BLaER1 treated with 17β-estradiol and CSF1 and Interleukin-3, amounts not matched to agents 10 nM and 100 nM (cell line): Measurements from ENCODE around the gene CCR5.

ENCODE experiments used
- H3K27ac ChIP-seq, 11 experiments: shearing (Covaris generic); formaldehyde crosslinking; 2 replicates each; pipeline ENCODE4 v1.8.1; 2022
- H3K27me3 ChIP-seq, 11 experiments: shearing (Covaris generic); formaldehyde crosslinking; 2 replicates each; pipeline ENCODE4 v1.8.1; 2022
- H3K36me3 ChIP-seq, 11 experiments: shearing (Covaris generic); formaldehyde crosslinking; 2 replicates each; pipeline ENCODE4 v1.8.1; 2022
- H3K4me1 ChIP-seq, 10 experiments: shearing (Covaris generic); formaldehyde crosslinking; 2 replicates each; pipeline ENCODE4 v1.8.1; 2022
- H3K4me2 ChIP-seq, 11 experiments: shearing (Covaris generic); formaldehyde crosslinking; 2 replicates each; pipeline ENCODE4 v1.8.1; 2022
- H3K4me3 ChIP-seq, 10 experiments: shearing (Covaris generic); formaldehyde crosslinking; 2 replicates each; pipeline ENCODE4 v1.8.1; 2022
- H3K9ac ChIP-seq, 11 experiments: shearing (Covaris generic); formaldehyde crosslinking; 2 replicates each; pipeline ENCODE4 v1.8.1; 2022
- H3K9me3 ChIP-seq, 11 experiments: shearing (Covaris generic); formaldehyde crosslinking; replicated peaks in 1 of 11; 2 replicates each; pipeline ENCODE4 v1.8.1; 2022
- H4K20me1 ChIP-seq, 11 experiments: shearing (Covaris generic); formaldehyde crosslinking; 2 replicates each; pipeline ENCODE4 v1.8.1; 2022
- Cebpa-rat ChIP-seq, 11 experiments: shearing (Covaris generic); IDR thresholded peaks; 2 replicates each; pipeline ENCODE4 v1.8.1; 2022

Gene CCR5

GRCh38 chr3:46371519-46372340, 984 bp downstream of the CCR5 start:
- no peaks in the 10 kb centered on the region for H3K9me3 ChIP-seq
- peak overlapping the region in 5 of 11 experiments; percentile 59 to 96 (median 85); a peak in 10 of 22 replicates for H3K4me2 ChIP-seq
- peaks cover 0 to 40% (median 0%) of the 10 kb centered on the region in 11 experiments; a peak in 4 of 22 replicates for H4K20me1 ChIP-seq
- H3K27ac ChIP-seq = peak overlapping the region in 6 of 11 experiments; percentile 22 to 89 (median 79); a peak in 11 of 22 replicates
- H3K4me3 ChIP-seq = peak overlapping the region in 5 of 10 experiments; percentile 36 to 72 (median 64); a peak in 9 of 20 replicates
- TF ChIP-seq Cebpa-rat (IDR thresholded peaks at IDR 0.05) = no peak
- no peaks in the 10 kb centered on the region for H3K27me3 ChIP-seq
- peak overlapping the region in 6 of 11 experiments; percentile 28 to 94 (median 79); a peak in 11 of 22 replicates for H3K9ac ChIP-seq
- H3K4me1 ChIP-seq = peaks cover 12 to 96% (median 41%) of the 10 kb centered on the region in 10 experiments
- H3K36me3 ChIP-seq = peaks cover 0 to 54% (median 0%) of the 10 kb centered on the region in 11 experiments; a peak in 6 of 22 replicates

GRCh38 chr3:46372492-46373359, 2.0 kb downstream of the CCR5 start:
- H4K20me1 ChIP-seq = peaks cover 0 to 44% (median 0%) of the 10 kb centered on the region in 11 experiments; a peak in 4 of 22 replicates
- H3K4me3 ChIP-seq = peak overlapping the region in 4 of 10 experiments; percentile 63 to 72 (median 68); a peak in 7 of 20 replicates
- peaks cover 12 to 95% (median 39%) of the 10 kb centered on the region in 10 experiments for H3K4me1 ChIP-seq
- H3K36me3 ChIP-seq = peaks cover 0 to 52% (median 0%) of the 10 kb centered on the region in 11 experiments; a peak in 6 of 22 replicates
- H3K27me3 ChIP-seq = no peaks in the 10 kb centered on the region
- peak overlapping the region in 5 of 11 experiments; percentile 59 to 96 (median 85); a peak in 10 of 22 replicates for H3K4me2 ChIP-seq
- peak overlapping the region in 4 of 11 experiments; percentile 72 to 89 (median 79); a peak in 6 of 22 replicates for H3K27ac ChIP-seq
- no peak for TF ChIP-seq Cebpa-rat (IDR thresholded peaks at IDR 0.05)
- H3K9ac ChIP-seq = peak overlapping the region in 4 of 11 experiments; percentile 73 to 94 (median 89); a peak in 6 of 22 replicates
- H3K9me3 ChIP-seq = no peaks in the 10 kb centered on the region

GRCh38 chr3:46374755-46375154, 4.0 kb downstream of the CCR5 start:
- Histone ChIP-seq H3K4me1 (peaks cover 12 to 83% (median 29%) of the 10 kb centered on the region in 10 experiments), H3K9ac (peak overlapping the region in 2 of 11 experiments; percentile 62 to 94; a peak in 3 of 22 replicates), H4K20me1 (peaks cover 0 to 44% (median 0%) of the 10 kb centered on the region in 11 experiments; a peak in 4 of 22 replicates), H3K4me2 (peak overlapping the region in 5 of 11 experiments; percentile 7 to 96 (median 85); a peak in 9 of 22 replicates), H3K36me3 (peaks cover 0 to 47% (median 0%) of the 10 kb centered on the region in 11 experiments; a peak in 6 of 22 replicates), H3K27ac (no peak overlapping the region), H3K4me3 (peak overlapping the region in 3 of 10 experiments; percentile 7 to 71 (median 63); a peak in 5 of 20 replicates), H3K27me3 (no peaks in the 10 kb centered on the region), H3K9me3 (no peaks in the 10 kb centered on the region)
- no peak for TF ChIP-seq Cebpa-rat (IDR thresholded peaks at IDR 0.05)

- Histone ChIP-seq H3K4me1 (peaks cover 12 to 83% (median 27%) of the 10 kb centered on the region in 10 experiments), H3K4me3 (peak overlapping the region in 3 of 10 experiments; percentile 7 to 71 (median 63); a peak in 5 of 20 replicates), H3K27me3 (no peaks in the 10 kb centered on the region), H3K36me3 (peaks cover 0 to 47% (median 0%) of the 10 kb centered on the region in 11 experiments; a peak in 6 of 22 replicates), H3K9me3 (no peaks in the 10 kb centered on the region), H3K27ac (no peak overlapping the region), H3K9ac (peak overlapping the region in 3 of 11 experiments; percentile 10 to 94 (median 26); a peak in 4 of 22 replicates), H4K20me1 (peaks cover 0 to 44% (median 0%) of the 10 kb centered on the region in 11 experiments; a peak in 4 of 22 replicates), H3K4me2 (peak overlapping the region; percentile 11 to 96 (median 53); a peak in 19 of 22 replicates)
- no peak for TF ChIP-seq Cebpa-rat (IDR thresholded peaks at IDR 0.05)
These were observed 4.5 kb downstream of the CCR5 start for GRCh38 chr3:46375218-46375617.

GRCh38 chr3:46375814-46376213, 5.1 kb downstream of the CCR5 start:
- Histone ChIP-seq H3K4me3 (peak overlapping the region in 2 of 10 experiments; percentile 63 to 71; a peak in 5 of 20 replicates), H3K4me2 (peak overlapping the region; percentile 11 to 96 (median 53); a peak in 20 of 22 replicates), H4K20me1 (peaks cover 0 to 44% (median 0%) of the 10 kb centered on the region in 11 experiments; a peak in 4 of 22 replicates), H3K9me3 (no peaks in the 10 kb centered on the region), H3K27ac (no peak overlapping the region), H3K4me1 (peaks cover 18 to 89% (median 29%) of the 10 kb centered on the region in 10 experiments), H3K9ac (peak overlapping the region in 3 of 11 experiments; percentile 10 to 94 (median 26); a peak in 4 of 22 replicates), H3K27me3 (no peaks in the 10 kb centered on the region), H3K36me3 (peaks cover 0 to 47% (median 0%) of the 10 kb centered on the region in 11 experiments; a peak in 6 of 22 replicates)
- no peak for TF ChIP-seq Cebpa-rat (IDR thresholded peaks at IDR 0.05)

- Histone ChIP-seq H3K9me3 (no peaks in the 10 kb centered on the region), H3K4me3 (no peak overlapping the region), H3K27ac (no peak overlapping the region), H3K4me1 (peaks cover 32 to 96% (median 36%) of the 10 kb centered on the region in 10 experiments), H3K9ac (no peak overlapping the region), H3K36me3 (peaks cover 0 to 38% (median 0%) of the 10 kb centered on the region in 11 experiments; a peak in 6 of 22 replicates), H3K27me3 (no peaks in the 10 kb centered on the region), H4K20me1 (peaks cover 0 to 35% (median 0%) of the 10 kb centered on the region in 11 experiments; a peak in 4 of 22 replicates), H3K4me2 (peak overlapping the region in 2 of 11 experiments; percentile 27 to 36; a peak in 1 of 22 replicates)
- no peak for TF ChIP-seq Cebpa-rat (IDR thresholded peaks at IDR 0.05)
These were observed 7.7 kb downstream of the CCR5 start for GRCh38 chr3:46378426-46378942.

- Histone ChIP-seq H4K20me1 (peaks cover 0 to 14% (median 0%) of the 10 kb centered on the region in 11 experiments; a peak in 2 of 22 replicates), H3K4me3 (no peak overlapping the region), H3K9ac (no peak overlapping the region), H3K27ac (peak overlapping the region in 5 of 11 experiments; percentile 4 to 31 (median 15); a peak in 7 of 22 replicates), H3K9me3 (no peaks in the 10 kb centered on the region), H3K4me2 (peak overlapping the region; percentile 26 to 82 (median 53)), H3K4me1 (peaks cover 42 to 96% (median 47%) of the 10 kb centered on the region in 10 experiments), H3K36me3 (peaks cover 0 to 17% (median 0%) of the 10 kb centered on the region in 11 experiments; a peak in 2 of 22 replicates), H3K27me3 (no peaks in the 10 kb centered on the region)
- TF ChIP-seq Cebpa-rat (IDR thresholded peaks at IDR 0.05) = no peak
These were observed 9.9 kb downstream of the CCR5 start for GRCh38 chr3:46380471-46381221.
